Heart left ventricle (tissue), 16 donors: ENCODE measurements around the gene PPM1M. TPM values are rescaled to one million over a fixed set of nuclear protein-coding genes. Genes with fewer than 3 reads are reported as not detected.

Experiments
- ATAC-seq, 4 donors: fragments of 200-7000 bp; cut with Tn5 transposase; one replicate each; pipeline ENCODE4 v1.9.1; 2020 to 2022; ENCODE audit warnings: moderate library complexity in 4 of 4, mild to moderate bottlenecking in 3 of 4, moderate number of reproducible peaks in 1 of 4
- DNase-seq, 5 donors: peaks; one replicate each; pipeline ENCODE4 v3.0.0-alpha.2; 2020
- H3K27ac ChIP-seq, 12 donors: fragments of 200-600 bp; sonication (generic) in 4 of 12; one replicate each; pipeline versions ENCODE4 v1.5.0 to v1.8.0; 2016 to 2022; ENCODE audit warnings: mild to moderate bottlenecking in 2 of 12
- H3K27me3 ChIP-seq, 9 donors: fragments of 200-600 bp; sonication (generic) in 2 of 9; one replicate each; pipeline versions ENCODE4 v1.5.1 to v1.8.0; 2016 to 2022; ENCODE audit warnings: mild to moderate bottlenecking in 3 of 9
- H3K36me3 ChIP-seq, 9 donors: fragments of 200-600 bp; sonication (generic) in 2 of 9; one replicate each; pipeline versions ENCODE4 v1.5.0 to v1.8.0; 2018 to 2022; ENCODE audit warnings: mild to moderate bottlenecking in 2 of 9
- H3K4me1 ChIP-seq, 12 donors: fragments of 200-600 bp; sonication (generic) in 4 of 12; one replicate each; pipeline versions ENCODE4 v1.5.0 to v1.8.0; 2016 to 2022; ENCODE audit warnings: mild to moderate bottlenecking in 3 of 12
- H3K4me3 ChIP-seq, 12 donors: fragments of 200-600 bp; sonication (generic) in 4 of 12; one replicate each; pipeline versions ENCODE4 v1.5.0 to v1.8.0; 2017 to 2022; ENCODE audit warnings: mild to moderate bottlenecking in 9 of 12, moderate library complexity in 4 of 12
- H3K9me3 ChIP-seq, 12 donors: fragments of 200-600 bp; sonication (generic) in 4 of 12; one replicate each; pipeline versions ENCODE4 v1.5.0 to v1.8.0; 2016 to 2022; ENCODE audit warnings: mild to moderate bottlenecking in 1 of 12
- CTCF ChIP-seq, 12 donors: fragments of 200-600 bp; sonication (generic) in 4 of 12; IDR thresholded peaks; one replicate each; pipeline versions ENCODE4 v1.5.0 to v1.8.0; 2018 to 2022; ENCODE audit warnings: antibody characterized with exemption in 12 of 12, mild to moderate bottlenecking in 5 of 12
- POLR2A ChIP-seq, 2 donors: fragments of 450-650 bp; IDR thresholded peaks; one replicate each; pipeline ENCODE4 v1.6.1; 2017; ENCODE audit warnings: antibody characterized with exemption in 2 of 2, mild to moderate bottlenecking in 2 of 2, moderate library complexity in 2 of 2
- WGBS, 4 donors: extraction: QIAGEN DNeasy Blood & Tissue Kit in 2 of 4; methylation state at CpG; one replicate each; pipeline versions ENCODE4 v1.1.5 to v1.1.7; 2013 to 2018; 5-methylcytosine and 5-hydroxymethylcytosine counted together
- intact Hi-C, 10 donors: fragments of 100-400 bp; cut with DNase I; formaldehyde crosslinking; loops; one replicate each; pipeline versions ENCODE4 v1.11.1 to v1.14.2; 2022
- polyA plus RNA-seq, 2 donors: library from polyadenylated mRNA; stranded (reverse); fragments of 200-250 nt; gene quantifications; one replicate each; pipeline ENCODE4 v1.2.3, GENCODE V29; 2013
- total RNA-seq, 9 donors: library from RNA; depleted of rRNA in 2 of 9; stranded (reverse); fragments of >200 nt in 2 of 9; fragmentation: NEBNext Ultra II Directional in 3 of 9; extraction: Animal tissue kit (Norgen Biotek cat#: 25700) in 3 of 9; gene quantifications; one replicate each; pipeline versions ENCODE4 v1.1.0 to v1.2.4, GENCODE V29; 2016 to 2023
- donor health status: ischemic (EF 13 %, LVEDD 7.1; RV severe dilation, severe dysfunction).
- donor health status: healthy with polysubstance abuse.
- donor health status: DM: no; HTN: yes; CAD: no.
- donor health status: DM: no; HTN: no; CAD: no.
- donor health status: ischemic (EF 25% LVEDD 6.9; RV normal size, moderate dysfunction).
- donor health status: ischemic (EF 25% LVEDD 5.7; RV mildly dilated, moderate dysfunction).
- donor health status: healthy.
- donor health status: DM: yes; HTN: yes; CAD: no.
- donor health status: ischemic (EF 35%, LVEDD 5.7; RV mildly dilated, moderate dysfunction).
- donor health status: nonischemic (EF 11% LVEDD 7.7; RV severe dilation, severe dysfunction).
- donor health status: DM: yes; HTN: yes; CAD: no.
- donor health status: PGD.
- donor health status: ischemic (EF 29% LVEDD 5.4; RV normal size, mild dysfunction).
- donor health status: nonischemic (EF 23%, LVEDD 6.1; RV moderate dilation, normal function).

PPM1M gene
- total and polyA plus RNA-seq, 11 donors, result 5.6 to 30.2 (median 7.3) TPM

- intact Hi-C loops, result no loop called here
- no peak for ATAC-seq
- no peaks in the 10 kb centered on the region for H3K27me3 ChIP-seq
- peaks cover 0 to 33% (median 30%) of the 10 kb centered on the region in 9 donors for H3K36me3 ChIP-seq
- peaks cover 0 to 23% (median 4%) of the 10 kb centered on the region in 12 donors for H3K4me1 ChIP-seq
- peak in 1 of 5 donors; percentile 7 for DNase-seq
- H3K4me3 ChIP-seq, result no peak within 1 kb of the TSS
- TF ChIP-seq POLR2A (IDR thresholded peaks at IDR 0.05) (no peak), CTCF (IDR thresholded peaks at IDR 0.05) (no peak)
- WGBS, 4 donors, result 69 to 85% (median 75%) methylated on average over 8 to 9 of the region's 9 CpGs
- H3K9me3 ChIP-seq, result no peaks in the 10 kb centered on the region
- H3K27ac ChIP-seq, result no peak within 1 kb of the TSS
These were observed 19.9 kb upstream of the PPM1M start, which contains the start of gene TLR9 for GRCh38 chr3:52225452-52226228. Gene TLR9 (minus strand): TSS chr3:52225645. CDS start chr3:52225529, 116 bp downstream.

- Histone ChIP-seq H3K36me3 (peaks cover 0 to 40% (median 36%) of the 10 kb centered on the region in 9 donors), H3K4me3 (no peak overlapping the region), H3K4me1 (peaks cover 0 to 16% (median 1%) of the 10 kb centered on the region in 12 donors), H3K27me3 (no peaks in the 10 kb centered on the region), H3K27ac (no peak overlapping the region), H3K9me3 (no peaks in the 10 kb centered on the region)
- no peak for TF ChIP-seq CTCF (IDR thresholded peaks at IDR 0.05)
- no peak for TF ChIP-seq POLR2A (IDR thresholded peaks at IDR 0.05)
- ATAC-seq, result no peak
- intact Hi-C loops, result no loop called here
- no peak for DNase-seq
- WGBS, 4 donors, result 83 to 94% (median 90%) methylated on average over 2 to 5 of the region's 5 CpGs
These were observed 19.2 kb upstream of the PPM1M start for GRCh38 chr3:52226229-52226817.

- no peak for TF ChIP-seq POLR2A (IDR thresholded peaks at IDR 0.05)
- peak in 1 of 12 donors; percentile 8 for TF ChIP-seq CTCF (IDR thresholded peaks at IDR 0.05)
- 80 to 92% (median 84%) methylated on average over 3 to 4 of the region's 4 CpGs for WGBS, 4 donors
- Histone ChIP-seq H3K36me3 (peaks cover 0 to 48% (median 44%) of the 10 kb centered on the region in 9 donors), H3K27ac (no peak overlapping the region), H3K4me1 (peaks cover 0 to 21% (median 5%) of the 10 kb centered on the region in 12 donors), H3K27me3 (no peaks in the 10 kb centered on the region), H3K9me3 (no peaks in the 10 kb centered on the region), H3K4me3 (no peak overlapping the region)
- intact Hi-C loops, result no loop called here
- DNase-seq, result no peak
- ATAC-seq, result no peak
These were observed 18.4 kb upstream of the PPM1M start for GRCh38 chr3:52227117-52227516.

- H3K4me1 ChIP-seq, result peaks cover 0 to 22% (median 10%) of the 10 kb centered on the region in 12 donors
- H3K27me3 ChIP-seq, result no peaks in the 10 kb centered on the region
- H3K27ac ChIP-seq, result no peak overlapping the region
- no peaks in the 10 kb centered on the region for H3K9me3 ChIP-seq
- DNase-seq, result no peak
- peaks cover 0 to 53% (median 48%) of the 10 kb centered on the region in 9 donors for H3K36me3 ChIP-seq
- intact Hi-C loops, result no loop called here
- no peak for ATAC-seq
- 67 to 84% (median 78%) methylated on average over 7 of the region's 7 CpGs for WGBS, 4 donors
- TF ChIP-seq CTCF (IDR thresholded peaks at IDR 0.05) (no peak), POLR2A (IDR thresholded peaks at IDR 0.05) (no peak)
- no peak overlapping the region for H3K4me3 ChIP-seq
These were observed 17.8 kb upstream of the PPM1M start for GRCh38 chr3:52227766-52228165.
